NCI-H1092 treated with DMSO at 0.1 percent for 48 hours (cell line): ENCODE measurements around the gene ARL6IP4.

Experiments
- DNase-seq: peaks from one replicate; lab custom pipeline; 2025; lab: John Stamatoyannopoulos, UW

ARL6IP4 gene

DNA sequence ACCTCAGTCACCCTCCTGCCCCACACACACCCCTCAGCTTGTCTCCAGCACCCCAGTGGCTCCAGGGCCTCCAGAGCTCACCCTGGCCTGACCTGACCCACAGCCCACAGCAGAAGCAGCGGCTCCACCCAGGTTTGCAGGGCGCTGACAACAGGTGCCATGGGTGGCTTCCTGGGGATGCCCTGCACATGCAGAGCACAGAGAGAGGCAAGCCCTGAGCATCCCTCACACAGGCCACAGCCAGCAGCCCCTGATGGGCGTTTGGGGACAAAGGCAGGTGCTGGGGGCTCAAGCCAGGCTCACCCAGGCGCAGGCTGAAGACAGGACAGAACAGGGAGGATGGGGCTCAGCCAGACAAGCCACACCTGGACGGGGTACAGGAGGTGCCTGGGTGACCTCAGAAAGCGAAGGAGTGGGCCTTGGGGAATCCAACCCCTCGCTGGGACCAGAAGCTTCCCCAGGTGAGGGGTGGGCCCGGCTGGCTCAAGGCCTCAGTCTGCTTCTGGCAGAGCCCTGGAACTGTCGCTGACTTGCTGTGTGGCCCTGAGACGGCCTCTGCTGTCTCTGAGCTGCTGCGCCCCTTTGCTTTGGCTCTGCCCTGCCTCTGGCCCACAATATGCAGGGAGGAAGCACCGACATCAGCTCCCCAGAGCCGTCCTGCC, 10.6 kb downstream of the ARL6IP4 start:
- no peak for DNase-seq

GRCh38 chr12:122991623-122992275, 11.3 kb downstream of the ARL6IP4 start:
- DNase-seq, result no peak

DNA sequence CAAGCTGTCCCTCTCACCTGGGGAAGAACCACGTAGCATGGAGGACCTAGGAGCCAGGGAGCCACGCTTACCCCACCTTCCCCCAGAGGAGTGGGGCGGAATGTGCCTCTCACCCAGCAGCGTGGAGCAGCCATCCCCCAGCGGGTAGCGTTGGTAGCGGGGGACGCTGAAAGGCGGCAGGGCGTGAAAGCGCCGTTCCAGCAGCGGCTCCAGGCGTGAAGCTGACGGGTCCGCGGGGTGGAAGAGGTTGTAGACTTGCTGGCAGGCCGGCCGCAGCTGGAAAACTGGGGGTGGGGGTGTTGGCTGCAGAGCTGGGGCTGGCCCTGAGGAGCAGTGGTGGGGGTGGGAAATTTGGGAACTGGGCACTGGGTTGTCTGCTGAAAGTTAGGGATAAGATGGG, 11.9 kb downstream of the ARL6IP4 start:
- DNase-seq, result no peak

DNA sequence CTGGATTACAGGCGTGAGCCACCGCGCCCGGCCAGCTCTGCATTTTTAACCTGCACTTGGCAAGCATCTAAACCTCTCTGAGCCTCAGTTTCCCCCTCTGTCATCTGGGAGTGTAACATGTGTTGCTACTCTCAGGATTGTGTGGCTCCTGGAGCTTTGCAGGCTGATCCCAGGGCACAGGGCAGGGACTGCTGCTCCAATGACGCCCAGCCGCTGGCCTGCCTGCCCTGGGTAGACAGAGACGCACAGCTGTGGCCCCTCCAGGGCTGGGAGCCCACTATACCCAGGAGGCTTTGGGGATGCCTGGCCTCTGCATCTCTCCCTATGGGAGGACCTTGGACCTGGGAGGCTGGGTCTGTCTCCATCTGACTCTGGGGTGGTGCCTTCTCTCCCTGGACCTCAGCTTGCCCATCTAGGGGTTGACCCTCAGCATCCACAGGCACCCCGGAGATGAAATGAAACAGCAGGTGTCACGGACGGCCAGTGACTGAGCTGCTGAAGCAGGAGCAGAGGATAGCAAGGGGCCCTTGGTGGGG, 13.7 kb downstream of the ARL6IP4 start:
- no peak for DNase-seq

DNA sequence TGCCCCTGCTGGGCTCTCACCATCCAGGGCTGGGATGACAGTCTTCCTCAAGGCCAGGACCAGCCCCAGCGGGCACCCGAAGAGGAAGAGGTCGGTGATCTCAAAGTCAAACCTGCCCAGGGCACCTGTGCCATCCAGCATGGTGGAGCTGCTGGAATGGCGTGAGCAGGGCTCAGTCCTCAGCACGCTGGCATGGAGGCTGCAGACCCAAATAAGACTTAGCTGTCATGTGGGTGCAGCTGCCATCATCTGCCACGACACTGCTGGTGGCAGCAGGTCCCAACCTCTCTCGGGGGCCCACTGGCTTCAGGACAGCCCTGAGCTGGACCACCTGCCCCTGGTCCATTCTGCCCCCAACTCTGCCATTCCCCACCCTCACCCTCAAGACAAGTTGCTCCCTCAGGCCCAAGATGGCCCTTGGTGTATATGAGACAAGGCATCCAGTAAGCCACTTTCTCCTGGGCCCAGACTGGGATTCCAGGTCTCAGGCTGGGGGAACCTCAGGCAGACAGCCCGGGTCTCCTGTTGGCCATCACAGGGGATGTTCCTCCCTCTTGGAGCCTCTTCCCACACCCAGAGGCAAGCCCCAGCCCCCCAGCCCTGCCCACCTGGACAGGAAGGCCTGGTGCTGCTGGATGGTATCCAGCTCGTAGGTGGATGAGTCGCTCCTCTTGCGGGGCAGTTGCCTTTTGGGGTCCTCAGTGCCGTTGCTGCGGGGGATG, 14.5 kb downstream of the ARL6IP4 start:
- no peak for DNase-seq

DNA sequence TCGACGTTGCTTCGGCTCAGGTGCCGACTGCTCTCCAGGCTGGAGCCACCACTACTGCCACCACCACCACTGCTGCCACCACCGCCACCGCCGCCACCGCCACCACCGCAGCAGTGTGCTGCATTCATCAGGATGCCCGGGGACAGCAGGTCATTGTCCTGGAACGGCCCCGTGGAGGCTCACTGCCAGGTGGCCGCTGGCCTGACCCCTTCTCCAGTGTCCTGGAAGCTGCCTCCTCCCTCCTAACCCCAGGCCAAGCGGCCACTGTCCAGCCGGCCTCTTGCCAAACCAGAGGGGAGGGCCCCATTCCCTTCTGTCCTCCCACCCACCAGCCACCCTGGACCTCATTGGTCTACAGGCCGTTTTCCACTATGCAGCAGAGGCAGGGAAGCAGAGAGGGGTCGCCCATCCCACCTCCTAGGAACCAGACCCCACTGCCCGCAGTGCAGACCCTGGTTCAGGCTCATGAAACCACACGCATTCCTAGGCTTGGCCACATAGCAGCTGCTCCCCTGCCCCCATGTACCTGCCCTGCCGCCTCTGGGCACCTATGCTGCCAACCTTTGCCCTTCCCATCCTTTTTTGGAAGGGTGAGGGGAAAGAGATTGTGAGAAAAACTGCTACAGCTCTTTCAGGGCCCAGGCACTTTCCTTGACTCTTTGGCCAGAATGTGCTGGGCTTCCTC, 15.2 kb downstream of the ARL6IP4 start:
- no peak for DNase-seq

GRCh38 chr12:122996188-122996601, 15.7 kb downstream of the ARL6IP4 start:
- no peak for DNase-seq

DNA sequence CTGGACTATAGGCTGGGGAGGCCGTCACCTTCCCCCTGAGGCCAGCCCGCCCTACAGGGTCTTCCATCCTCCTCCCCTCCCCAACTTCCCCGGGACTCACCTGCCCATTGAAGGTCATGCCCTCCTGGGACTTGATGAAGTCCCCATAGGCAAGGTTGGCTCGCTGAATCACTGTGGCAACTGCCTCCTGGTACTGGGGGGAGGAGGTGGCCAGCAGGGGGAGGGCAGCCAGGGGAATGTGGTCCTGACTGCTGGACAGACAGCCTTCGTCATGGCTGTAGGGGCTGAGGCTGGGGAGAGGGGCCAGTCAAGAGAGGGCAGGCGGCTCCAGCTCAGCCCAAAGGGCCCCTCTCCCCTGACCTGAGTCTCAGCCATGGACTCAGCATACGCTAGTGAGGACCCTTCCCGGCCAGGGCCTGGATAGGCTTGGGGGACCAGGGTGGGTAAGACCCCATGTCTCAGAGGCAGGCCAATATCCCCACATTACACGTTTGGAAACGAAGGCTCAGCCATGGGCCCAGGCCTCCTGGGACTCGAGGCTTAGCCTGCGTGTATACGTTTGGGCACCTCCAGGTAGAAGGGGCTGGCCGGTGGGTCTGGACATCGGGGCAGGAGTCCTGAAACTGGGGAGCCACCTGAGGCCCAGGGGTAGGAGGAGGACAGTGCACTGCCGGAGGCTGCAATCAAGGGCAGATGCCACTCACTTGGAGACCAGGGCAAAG, 16.3 kb downstream of the ARL6IP4 start:
- DNase-seq, result no peak

DNA sequence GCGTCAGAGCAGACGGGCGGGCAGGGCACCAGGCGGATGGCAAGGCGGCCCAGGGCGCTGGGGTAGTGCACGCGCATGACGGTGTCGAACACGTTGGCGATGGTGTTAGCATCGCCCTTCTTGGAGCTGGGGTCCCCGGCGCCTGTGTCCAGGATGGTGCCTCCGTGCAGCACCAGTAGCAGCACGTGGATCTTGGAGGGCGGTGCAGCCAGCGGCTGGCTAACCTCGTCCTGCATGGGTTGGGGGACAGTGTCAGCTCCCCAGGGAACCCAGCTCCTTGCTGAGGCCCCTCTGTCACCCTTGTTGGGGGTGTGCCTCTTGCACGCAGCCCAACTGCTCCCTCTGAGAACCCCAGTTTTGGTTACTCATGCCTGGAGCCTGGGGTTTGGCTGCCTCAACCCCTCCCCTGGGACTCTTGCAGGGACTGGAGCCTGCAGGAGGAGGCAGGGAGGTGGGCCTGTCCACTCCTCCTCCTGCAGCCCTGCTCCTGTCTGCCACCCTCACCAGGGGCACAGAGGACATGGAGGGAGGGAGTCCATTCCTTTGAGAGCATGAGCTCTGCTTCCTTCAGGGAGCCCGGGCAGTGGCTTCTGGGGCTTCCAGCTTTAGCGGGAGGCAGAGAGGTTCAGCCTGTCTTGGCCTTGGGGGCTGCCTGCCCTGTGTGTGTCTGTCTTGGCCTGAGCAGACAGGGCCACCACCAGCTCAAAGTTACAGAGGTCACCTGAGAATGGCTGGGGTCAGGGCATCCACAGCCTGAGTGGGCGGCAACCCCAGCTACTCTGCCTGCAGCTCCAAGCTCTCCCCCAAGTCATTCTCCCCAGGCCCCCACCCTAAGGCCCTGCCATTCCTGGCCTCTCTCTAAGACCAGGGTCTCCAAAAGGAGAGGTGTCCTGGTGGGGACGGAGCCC, 17.1 kb downstream of the ARL6IP4 start:
- DNase-seq, result no peak

DNA sequence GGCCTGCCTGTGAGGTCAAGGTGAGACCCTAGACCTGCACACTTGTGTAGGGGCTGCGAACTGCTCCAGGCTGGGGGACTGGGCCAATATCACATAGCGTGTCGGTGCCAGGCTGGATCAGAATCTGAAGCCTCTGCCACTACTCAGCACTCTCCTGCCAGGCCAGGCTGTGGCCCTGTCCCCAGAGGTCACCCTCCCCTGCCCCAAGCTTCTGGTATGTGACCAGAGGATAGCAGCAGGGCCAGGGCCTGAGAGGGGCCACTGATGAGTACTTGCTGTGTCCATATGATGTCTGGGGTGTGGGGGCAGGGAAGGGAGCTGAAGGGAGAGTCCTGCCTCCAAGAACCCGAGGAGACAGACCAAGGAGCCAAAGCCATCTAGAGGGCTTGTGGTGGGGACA, 17.8 kb downstream of the ARL6IP4 start:
- no peak for DNase-seq

DNA sequence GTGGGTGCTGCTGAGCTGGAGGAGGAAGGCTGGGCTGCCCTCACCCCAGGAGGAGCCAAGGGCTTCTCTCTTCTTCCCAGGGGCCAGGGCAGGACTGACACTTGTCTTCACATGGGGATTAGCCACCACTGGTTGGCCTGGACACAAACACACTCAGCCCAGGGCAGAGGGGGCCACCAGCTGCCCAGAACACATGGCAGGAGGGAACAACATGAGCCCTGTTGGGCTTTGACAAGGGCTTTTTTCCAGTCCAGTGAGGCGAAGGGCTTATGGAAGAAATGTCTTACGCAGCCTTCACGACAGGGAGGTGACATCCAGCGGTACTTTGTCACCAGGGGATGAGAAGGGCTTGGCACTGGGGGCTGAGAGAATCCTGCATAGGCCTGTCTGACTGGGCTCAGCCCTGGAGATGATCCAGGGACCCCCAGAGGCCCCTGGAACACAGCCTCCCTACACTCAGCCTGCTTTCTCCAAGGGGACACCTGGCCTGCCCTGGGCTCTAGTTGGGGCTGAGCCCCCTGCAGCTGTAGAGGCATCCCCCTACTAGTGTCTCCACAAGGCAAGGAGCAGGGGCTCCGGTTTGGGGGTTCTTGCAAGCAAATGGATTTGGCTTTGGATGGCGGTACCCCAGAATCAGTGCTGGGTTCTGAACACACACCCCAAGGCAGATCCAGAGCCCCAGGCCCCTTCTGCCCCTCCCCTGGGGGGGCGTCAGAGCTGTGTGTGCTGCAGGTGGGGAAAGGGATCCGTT, 18.9 kb downstream of the ARL6IP4 start:
- DNase-seq, result no peak

- no peak for DNase-seq
These were observed 19.5 kb downstream of the ARL6IP4 start for GRCh38 chr12:122999986-123000420.

DNA sequence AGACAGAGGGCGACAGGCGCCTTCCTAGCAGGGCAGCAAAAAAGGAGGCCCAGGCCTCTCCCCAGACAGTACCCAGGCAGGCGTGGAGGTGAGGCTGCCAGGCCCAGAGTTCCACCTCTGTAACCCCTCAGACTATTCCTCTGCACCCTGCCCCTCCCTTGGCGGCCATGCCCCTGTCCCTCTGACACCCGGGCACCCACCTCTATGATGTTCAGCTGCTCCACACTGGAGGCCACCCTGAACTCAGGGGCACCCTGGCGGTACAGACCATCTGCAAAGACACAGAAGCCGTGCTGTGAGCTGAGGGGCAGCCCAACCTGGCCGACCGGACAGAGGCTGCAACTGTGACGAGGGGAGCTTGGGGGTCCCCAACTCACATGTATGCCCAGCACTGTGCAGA, 20.1 kb downstream of the ARL6IP4 start:
- no peak for DNase-seq

GRCh38 chr12:123001464-123001863, 21.0 kb downstream of the ARL6IP4 start:
- no peak for DNase-seq

- no peak for DNase-seq
These were observed 22.8 kb downstream of the ARL6IP4 start for GRCh38 chr12:123003257-123003656.

- no peak for DNase-seq
These were observed 23.8 kb downstream of the ARL6IP4 start for GRCh38 chr12:123004287-123004686.

- no peak for DNase-seq
These were observed 24.7 kb downstream of the ARL6IP4 start for GRCh38 chr12:123005081-123005626.

DNA sequence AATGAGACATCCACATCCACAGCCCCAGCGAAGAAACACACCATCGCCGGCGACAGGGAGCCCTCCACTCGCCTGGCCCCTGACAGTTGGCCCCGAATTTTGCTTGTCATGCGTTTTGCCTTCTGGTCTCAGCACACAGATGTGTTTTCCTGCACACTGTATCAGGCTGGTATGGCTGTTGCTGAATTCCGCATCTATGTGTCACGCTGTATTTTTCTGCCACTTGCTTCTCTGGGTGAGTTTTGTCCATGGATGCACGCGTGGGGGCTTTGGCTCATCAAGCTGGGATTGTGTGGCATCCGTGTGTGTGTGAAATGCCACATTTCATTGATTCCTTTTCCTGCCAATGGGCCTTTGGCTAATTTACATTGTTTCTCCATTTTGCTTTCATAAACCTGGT, 26.5 kb downstream of the ARL6IP4 start:
- DNase-seq, result no peak

GRCh38 chr12:123010110-123010509, 29.6 kb downstream of the ARL6IP4 start:
- DNase-seq, result no peak

DNA sequence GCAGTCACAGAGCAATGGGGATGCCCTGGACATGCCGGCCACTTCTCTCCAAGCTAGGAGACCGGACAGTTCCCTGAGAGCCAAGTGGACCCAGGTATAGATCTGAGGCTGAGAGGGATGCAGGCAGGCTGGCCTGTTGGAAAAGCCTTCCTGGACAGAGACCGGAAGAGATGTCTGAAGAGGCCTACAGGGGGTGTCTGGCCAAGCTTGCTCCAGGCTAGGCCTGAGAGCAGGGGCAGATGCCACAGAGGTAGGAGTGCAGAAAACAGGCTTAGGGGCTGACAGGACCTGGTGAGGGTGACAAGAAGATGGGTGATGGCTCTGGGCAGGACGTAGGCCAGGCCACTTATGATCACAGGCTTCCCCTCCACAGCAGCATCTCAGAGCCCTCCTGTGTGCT, 30.2 kb downstream of the ARL6IP4 start:
- no peak for DNase-seq
